ENCODE measurements around the gene GLIPR1.

- TF ChIP-seq, protein P1, sequence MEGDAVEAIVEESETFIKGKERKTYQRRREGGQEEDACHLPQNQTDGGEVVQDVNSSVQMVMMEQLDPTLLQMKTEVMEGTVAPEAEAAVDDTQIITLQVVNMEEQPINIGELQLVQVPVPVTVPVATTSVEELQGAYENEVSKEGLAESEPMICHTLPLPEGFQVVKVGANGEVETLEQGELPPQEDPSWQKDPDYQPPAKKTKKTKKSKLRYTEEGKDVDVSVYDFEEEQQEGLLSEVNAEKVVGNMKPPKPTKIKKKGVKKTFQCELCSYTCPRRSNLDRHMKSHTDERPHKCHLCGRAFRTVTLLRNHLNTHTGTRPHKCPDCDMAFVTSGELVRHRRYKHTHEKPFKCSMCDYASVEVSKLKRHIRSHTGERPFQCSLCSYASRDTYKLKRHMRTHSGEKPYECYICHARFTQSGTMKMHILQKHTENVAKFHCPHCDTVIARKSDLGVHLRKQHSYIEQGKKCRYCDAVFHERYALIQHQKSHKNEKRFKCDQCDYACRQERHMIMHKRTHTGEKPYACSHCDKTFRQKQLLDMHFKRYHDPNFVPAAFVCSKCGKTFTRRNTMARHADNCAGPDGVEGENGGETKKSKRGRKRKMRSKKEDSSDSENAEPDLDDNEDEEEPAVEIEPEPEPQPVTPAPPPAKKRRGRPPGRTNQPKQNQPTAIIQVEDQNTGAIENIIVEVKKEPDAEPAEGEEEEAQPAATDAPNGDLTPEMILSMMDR (IDR thresholded peaks at IDR 0.05) = no peak
- TF ChIP-seq POLR2A (IDR thresholded peaks at IDR 0.05) = no peak
These were observed 40.6 kb upstream of the GLIPR1 start for GRCh38 chr12:75439930-75440329.
